HL-60/S4 treated with phorbol 12-myristate 13-acetate at 8.2 ng/mL for 4 days and 3 days (cell line): ENCODE measurements around the gene CDH6.

Source experiments
- in situ Hi-C: fragments of 300-500 bp; cut with MboI; formaldehyde crosslinking; loops from 2 replicates; pipeline ENCODE4 v1.15.0; 2022; ENCODE audit warnings: low sequenced_read_pairs

Gene CDH6

GRCh38 chr5:31244921-31245320, 51.4 kb downstream of the CDH6 start:
- in situ Hi-C loops, result no loop called here

GRCh38 chr5:31247381-31247780, 53.9 kb downstream of the CDH6 start:
- in situ Hi-C loops, result no loop called here

GRCh38 chr5:31250201-31250600, 56.7 kb downstream of the CDH6 start:
- in situ Hi-C loops, result no loop called here

- in situ Hi-C loops, result no loop called here
These were observed 57.5 kb downstream of the CDH6 start for GRCh38 chr5:31251032-31251431.

DNA sequence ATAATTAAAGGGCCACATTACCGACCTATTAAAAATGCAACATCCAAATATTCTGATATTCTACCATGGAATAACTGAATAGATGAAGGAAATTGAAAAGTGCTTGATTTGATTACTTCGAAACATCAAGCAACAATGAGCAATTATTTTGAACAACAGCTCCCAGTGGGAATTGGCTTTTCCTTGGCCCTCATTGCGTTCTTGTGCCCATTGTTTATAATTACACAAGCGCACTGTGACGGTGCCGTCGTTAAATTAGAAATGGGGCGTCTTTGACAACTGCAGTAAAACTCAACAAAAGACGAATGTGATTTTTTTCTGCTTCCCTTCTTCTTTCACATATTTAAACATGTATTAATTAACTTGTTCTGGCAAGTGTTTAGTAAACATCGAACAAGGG, 61.6 kb downstream of the CDH6 start:
- in situ Hi-C loops, result no loop called here

DNA sequence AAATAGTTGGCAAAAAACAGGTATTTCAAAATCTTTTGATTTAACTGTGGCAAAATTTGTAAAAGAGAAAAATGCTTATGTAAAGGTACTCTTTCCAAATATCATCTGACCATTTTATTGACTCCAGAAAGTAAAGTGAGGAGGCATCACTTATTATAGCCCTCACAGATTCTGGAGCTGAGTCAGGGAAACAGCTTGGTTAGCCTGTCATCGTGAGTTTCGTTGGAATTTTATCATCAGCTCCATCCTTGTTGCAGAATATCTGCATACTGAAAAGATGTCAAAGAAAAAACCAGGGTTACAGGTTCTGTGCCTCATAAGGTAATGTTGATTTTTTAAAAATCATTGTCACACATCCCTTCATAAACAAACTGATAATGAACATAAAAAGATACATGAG, 74.8 kb downstream of the CDH6 start:
- in situ Hi-C loops, result no loop called here

DNA sequence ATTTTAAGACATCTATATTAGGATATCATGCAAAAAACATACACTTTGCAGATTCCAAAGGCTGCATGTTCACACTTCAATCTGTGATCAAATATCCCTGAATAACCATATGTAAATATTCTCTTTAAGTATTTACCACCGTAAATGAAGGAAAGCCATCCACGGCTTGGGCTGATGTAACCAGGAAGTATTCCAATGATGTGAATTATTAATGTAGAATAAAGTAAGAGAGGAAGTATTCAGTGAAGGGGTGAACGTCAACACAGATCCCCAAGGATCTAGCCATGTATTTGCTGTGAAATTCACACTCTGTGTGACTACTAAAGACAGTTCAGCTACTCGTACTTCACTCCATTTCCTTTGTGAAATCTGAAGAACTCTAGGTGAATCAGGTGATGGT, 75.2 kb downstream of the CDH6 start:
- in situ Hi-C loops, result no loop called here

DNA sequence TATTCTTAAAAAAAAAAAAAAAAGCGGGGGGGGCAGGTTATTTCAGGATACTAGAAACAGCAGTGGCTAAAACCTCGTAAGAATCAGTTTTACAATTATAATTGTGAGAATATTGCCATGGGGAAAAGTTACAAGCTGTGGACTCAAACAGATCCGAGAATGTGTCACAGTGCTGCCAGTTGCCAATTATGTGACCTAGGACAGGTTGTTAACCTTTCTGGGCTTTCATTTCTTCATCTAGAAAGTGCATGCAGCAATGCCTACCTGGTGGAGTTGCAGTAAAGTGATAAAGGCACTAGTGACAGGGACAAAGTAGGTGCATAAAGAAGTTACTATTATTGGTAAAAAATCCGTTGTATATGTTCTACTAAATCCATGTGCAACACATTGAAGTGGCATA, 75.8 kb downstream of the CDH6 start:
- in situ Hi-C loops, result no loop called here

DNA sequence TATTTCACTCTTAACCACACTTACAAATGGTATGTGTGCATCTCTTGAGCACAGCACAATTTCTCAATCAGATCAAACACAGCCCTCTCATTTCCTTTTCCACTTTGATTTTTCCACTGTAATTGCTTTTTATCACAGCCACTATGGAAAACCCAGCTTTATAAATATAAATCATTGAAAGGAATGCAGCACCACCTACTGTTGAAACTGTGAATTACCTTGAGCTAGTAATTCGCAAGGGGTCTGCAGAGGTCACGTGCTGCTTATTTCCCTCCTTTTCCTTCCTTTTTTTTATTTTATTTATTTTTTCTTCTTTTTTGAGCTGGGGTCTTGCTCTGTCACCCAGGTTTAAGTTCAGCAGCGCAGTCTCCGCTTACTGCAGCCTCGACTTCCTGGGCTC, 76.9 kb downstream of the CDH6 start:
- in situ Hi-C loops, result no loop called here

- in situ Hi-C loops, result no loop called here
These were observed 78.1 kb downstream of the CDH6 start for GRCh38 chr5:31271567-31271966.

- in situ Hi-C loops, result no loop called here
These were observed 79.7 kb downstream of the CDH6 start for GRCh38 chr5:31273161-31273560.

GRCh38 chr5:31273631-31274378, 80.3 kb downstream of the CDH6 start:
- in situ Hi-C loops, result no loop called here

DNA sequence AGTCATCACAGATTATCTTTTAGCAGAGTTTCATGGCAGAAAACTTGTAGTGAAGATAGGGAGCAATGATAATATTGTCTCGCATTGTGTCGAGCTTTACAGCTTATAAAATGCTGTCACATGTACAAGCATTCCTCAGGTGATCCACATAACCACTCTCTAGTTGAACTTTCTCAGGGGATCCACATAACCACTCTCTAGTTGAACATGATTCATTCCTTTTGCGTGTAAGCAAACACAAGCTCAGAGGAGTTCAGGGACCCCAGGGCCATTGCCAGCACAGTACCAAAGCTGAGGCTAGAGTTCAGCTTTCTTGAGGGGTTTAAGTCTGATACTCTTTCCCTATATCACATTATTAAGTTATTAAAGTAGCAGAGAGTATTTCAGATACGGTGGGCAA, 86.7 kb downstream of the CDH6 start:
- in situ Hi-C loops, result no loop called here

DNA sequence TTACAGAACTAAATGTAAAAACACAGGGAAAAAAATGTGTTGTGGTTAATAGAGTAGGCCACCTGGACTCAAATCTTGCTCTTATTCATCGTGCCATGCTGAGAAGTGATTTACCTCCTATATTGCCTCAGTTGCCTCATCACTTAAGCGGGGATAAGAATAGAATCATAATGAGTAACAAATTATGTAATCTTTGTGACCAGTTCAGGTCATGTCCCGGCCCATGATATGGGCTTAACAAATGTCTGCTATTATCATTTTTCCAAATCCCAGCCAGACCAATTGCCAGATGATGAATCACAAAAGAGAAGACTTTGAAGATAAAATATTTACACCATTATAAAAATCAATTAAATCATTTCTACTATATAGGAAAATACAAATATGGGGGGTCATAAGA, 89.8 kb downstream of the CDH6 start:
- in situ Hi-C loops, result no loop called here

DNA sequence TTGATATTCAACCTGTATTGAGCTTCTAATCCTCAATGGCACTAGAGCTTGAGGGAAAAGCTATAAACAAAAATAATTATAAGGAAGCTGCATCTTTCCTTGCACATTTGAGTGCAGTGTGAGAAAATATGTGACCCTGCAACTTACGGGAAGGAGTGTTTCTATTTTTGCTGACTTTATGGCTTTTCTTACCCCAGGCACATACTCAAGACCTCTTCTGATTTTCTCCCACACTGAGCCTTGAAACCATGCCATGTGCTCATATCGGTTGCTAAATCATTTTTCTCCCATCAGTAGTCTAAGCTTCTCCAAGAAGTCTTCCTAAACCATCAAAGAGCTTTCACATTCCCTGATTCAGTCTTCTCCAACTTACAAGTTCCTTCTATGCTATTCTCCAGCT, 91.5 kb downstream of the CDH6 start:
- in situ Hi-C loops, result no loop called here

GRCh38 chr5:31287985-31288384, 94.5 kb downstream of the CDH6 start:
- in situ Hi-C loops, result no loop called here

GRCh38 chr5:31289429-31289828, 95.9 kb downstream of the CDH6 start:
- in situ Hi-C loops, result no loop called here

DNA sequence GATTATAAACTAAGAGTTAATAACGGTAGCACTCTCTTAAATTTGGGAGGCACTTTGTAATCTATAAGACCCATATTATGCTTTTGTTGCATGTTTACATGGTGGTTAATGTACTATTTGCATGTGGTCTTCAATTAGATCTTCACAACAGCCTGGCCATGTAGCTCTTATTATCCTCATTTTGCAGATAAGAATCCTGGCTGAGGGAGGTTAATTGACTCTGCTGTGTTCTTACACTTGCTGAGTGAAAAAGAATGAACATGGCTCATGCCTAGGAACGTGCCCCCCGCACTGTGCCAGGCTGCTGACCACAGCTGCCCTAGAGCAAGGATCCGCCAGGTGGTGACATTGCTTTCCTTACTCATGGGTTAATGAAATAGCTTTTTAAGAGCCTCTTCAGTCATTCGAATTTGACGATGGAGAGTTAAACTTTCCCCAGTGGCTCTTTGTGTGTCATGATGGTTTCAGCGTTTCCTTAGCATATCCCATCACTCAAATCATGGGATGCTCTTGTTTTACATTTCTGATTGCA, 97.9 kb downstream of the CDH6 start:
- in situ Hi-C loops, result no loop called here

DNA sequence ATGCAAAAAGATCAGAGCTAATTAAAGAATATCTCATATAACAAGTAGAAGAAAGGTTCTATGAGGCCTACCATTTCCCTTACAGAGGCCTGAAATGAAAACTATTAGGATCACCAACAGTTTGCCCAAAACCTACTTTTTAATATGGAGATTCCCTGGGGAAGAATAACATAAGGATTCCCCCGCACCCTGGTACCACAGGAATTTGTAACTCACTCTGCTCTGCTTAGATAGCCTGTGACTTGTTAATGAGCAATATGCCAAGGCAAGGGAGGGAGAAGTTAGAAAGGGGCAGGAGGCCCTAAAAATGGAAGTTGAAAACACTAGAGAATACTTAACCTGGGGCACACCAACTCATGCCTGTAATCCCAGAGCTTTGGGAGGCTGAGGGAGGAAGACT, 107.0 kb downstream of the CDH6 start:
- in situ Hi-C loops, result no loop called here

GRCh38 chr5:31301833-31302232, 108.3 kb downstream of the CDH6 start:
- in situ Hi-C loops, result no loop called here

DNA sequence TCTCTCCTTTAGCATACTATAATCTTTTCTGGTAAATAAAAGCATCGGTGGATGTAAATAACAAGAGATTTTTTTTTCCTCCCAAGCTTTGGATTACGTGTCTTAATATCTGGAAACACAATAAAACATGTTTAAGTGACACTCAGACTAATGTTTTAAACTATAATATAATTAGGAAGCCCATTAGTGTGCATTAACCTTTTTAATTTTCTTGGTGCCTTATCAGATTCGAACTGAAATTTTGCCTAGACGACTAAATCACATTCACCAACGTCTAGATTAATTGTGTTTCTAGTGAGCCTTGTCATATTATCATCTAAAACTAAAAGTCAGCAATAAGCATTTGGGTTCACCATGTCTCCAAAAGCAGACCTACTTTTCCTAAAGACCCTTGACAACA, 110.2 kb downstream of the CDH6 start:
- in situ Hi-C loops, result no loop called here

DNA sequence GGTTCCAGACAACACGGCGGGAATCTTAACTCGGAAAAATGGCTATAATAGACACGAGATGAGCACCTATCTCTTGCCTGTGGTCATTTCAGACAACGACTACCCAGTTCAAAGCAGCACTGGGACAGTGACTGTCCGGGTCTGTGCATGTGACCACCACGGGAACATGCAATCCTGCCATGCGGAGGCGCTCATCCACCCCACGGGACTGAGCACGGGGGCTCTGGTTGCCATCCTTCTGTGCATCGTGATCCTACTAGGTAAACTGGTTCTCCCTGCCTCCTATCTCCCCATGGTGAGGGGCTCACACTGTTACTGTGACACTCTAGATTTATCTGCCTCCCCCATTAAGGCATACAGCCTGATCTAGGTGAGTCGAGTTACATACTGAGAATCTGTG, 124.2 kb downstream of the CDH6 start:
- in situ Hi-C loops, result no loop called here

DNA sequence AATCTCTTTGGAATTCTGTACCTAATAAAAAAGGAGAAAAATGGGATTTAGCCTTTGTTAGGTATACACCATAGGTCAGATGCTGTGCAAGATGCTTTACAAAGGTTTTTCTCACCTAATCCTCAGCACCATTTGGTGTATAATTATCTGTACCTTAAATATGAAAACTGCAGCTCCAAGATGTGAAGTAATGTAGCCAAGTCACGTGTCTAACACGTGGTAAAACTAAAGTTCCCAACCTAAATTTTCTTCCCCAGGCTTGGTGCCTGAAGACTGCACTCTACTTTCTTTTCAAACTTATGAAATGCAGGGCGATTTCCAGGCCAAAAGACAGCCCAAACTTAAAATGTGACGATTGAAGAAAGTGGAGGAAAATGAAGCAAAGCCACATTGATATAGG, 125.8 kb downstream of the CDH6 start:
- in situ Hi-C loops, result no loop called here
